Mesodermal cell (in vitro differentiated cells): ENCODE measurements around the gene UPK3B.
"Not testable (repeated sequence)": the region's sequence is repeated elsewhere in the genome, so short reads cannot be mapped to it uniquely, and the experiment has no call there.

Source experiments
- H3K27ac ChIP-seq: 2 replicates; pipeline ENCODE4 v1.7.0; 2013; ENCODE audit warnings: mild to moderate bottlenecking, low read depth, low read length, moderate library complexity; ENCODE audit not compliant: severe bottlenecking
- H3K36me3 ChIP-seq: 2 replicates; pipeline ENCODE4 v1.7.1; 2013; ENCODE audit warnings: mild to moderate bottlenecking, low read length, moderate library complexity; ENCODE audit not compliant: control insufficient read depth, insufficient read depth
- H3K4me1 ChIP-seq: one replicate; pipeline ENCODE4 v1.7.1; 2013; ENCODE audit warnings: mild to moderate bottlenecking, low read length; ENCODE audit not compliant: insufficient read depth, control insufficient read depth, poor library complexity, severe bottlenecking
- H3K4me3 ChIP-seq: 2 replicates; pipeline ENCODE4 v1.7.0; 2013; ENCODE audit warnings: low read length, control low read depth, mild to moderate bottlenecking; ENCODE audit not compliant: insufficient read depth, poor library complexity, severe bottlenecking; ENCODE audit errors: extremely low read depth
- H3K9me3 ChIP-seq: 2 replicates; pipeline ENCODE4 v1.7.1; 2013; ENCODE audit warnings: mild to moderate bottlenecking, low read length, moderate library complexity; ENCODE audit not compliant: control insufficient read depth
- WGBS, 2 experiments: methylation state at CpG; one replicate each; pipeline ENCODE4 v1.1.5; 2013; ENCODE audit warnings: missing lambda C conversion rate in 2 of 2; ENCODE audit not compliant: insufficient coverage in 2 of 2; 5-methylcytosine and 5-hydroxymethylcytosine counted together

The UPK3B gene

DNA sequence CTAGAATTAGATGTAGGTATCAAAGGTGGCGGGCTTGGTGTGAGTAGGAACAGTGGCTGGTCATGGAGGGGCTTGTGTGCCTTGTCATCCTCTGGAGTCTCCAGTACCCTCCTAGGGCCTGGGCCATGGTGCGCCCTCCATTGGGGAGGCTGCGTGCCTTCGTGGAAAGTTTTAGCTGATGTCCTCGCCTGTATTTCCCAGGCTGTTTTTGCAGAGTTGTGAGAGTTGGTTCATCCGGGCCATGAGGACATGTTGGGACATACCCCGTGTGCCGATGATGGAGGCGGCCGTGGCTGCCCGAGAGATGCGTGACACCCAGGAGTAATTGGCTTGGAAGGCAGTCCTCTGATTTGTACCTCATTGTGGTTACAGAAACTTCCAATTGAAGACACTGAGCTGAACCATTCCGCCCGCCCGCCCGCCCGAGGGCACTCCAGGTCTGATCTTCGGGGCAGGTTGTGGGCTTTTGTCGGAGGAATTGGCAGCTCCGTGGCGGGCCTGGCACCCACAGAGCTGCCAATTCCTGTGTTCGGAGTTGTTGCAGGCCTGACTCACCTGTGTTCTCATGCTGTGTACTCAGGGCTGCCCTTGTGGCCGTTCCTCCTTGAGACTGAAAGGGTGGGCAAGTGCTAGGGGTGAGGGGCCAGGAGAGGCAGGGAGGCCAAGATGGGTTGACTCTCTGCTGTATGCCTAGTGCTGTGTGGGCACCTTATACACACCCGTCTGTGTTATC, 33.4 kb upstream of the UPK3B start:
- H3K27ac ChIP-seq, H3K9me3 ChIP-seq, H3K4me3 ChIP-seq, H3K4me1 ChIP-seq, H3K36me3 ChIP-seq: not testable (repeated sequence)
- WGBS, 2 experiments = 94 to 100% methylated on average over 3 of the region's 24 CpGs

DNA sequence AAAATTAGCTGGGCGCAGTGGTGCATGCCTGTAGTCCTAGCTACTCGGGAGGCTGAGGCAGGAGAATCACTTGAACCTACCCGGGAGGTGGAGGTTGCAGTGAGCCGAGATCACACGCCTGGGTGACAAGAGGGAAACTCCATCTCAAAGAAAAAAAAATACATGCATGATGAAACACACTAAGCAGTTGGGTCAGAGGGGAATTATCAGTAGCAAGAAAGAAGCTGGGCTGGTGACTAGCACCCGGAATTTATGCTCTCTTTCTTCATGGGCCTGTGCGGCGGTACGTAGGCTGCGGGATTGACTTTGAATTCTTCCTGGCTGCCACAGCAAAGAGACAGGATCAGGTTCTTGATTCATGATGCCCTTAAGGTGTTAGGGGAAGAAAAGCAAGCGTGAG, 30.7 kb upstream of the UPK3B start:
- H3K27ac ChIP-seq = not testable (repeated sequence)
- 80 to 82% methylated on average over 2 to 3 of the region's 11 CpGs for WGBS, 2 experiments

DNA sequence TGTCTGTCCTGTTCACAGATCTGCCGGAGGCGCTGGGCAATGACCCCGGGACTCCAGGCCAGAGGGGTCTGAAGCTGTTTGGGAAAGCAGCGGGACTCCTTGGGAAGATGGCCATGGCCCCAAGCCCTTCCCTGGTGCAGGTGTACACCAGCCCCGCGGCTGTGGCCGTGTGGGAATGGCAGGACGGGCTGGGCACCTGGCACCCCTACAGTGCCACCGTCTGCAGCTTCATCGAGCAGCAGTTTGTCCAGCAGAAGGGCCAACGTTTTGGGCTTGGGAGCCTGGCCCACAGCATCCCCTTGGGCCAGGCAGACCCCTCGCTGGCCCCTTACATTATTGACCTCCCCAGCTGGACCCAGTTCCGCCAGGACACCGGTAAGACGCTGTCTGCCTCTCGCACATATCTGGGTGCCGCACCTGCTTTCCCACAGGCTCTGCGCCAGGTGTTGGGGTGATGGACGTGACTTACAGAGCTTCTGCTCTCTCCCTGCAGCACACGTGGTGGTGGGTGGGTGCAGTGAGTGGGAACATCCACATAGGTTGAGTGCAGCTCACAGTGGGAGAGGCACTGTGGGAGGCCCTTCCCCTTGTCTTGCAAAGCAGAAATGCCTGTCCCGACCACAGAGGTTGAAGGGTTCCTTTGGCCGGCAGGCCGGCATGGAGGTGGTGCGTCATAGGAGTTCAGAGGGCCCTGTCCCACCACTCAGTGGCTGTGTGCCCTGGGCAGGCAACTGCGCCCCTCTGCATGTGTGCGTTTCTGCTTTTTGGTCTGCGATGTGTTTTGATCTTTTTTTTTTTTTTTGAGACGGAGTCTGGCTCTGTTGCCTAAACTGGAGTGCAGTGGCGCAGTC, 29.7 kb upstream of the UPK3B start:
- not testable (repeated sequence) for H3K36me3 ChIP-seq, H3K4me3 ChIP-seq, H3K27ac ChIP-seq, H3K4me1 ChIP-seq, H3K9me3 ChIP-seq
- WGBS, 2 experiments = 89 to 90% methylated on average over 13 to 16 of the region's 29 CpGs

More for the DNA sequence above, 30.7 kb upstream of the UPK3B start:
- not testable (repeated sequence) for H3K4me1 ChIP-seq, H3K4me3 ChIP-seq, H3K9me3 ChIP-seq, H3K36me3 ChIP-seq

DNA sequence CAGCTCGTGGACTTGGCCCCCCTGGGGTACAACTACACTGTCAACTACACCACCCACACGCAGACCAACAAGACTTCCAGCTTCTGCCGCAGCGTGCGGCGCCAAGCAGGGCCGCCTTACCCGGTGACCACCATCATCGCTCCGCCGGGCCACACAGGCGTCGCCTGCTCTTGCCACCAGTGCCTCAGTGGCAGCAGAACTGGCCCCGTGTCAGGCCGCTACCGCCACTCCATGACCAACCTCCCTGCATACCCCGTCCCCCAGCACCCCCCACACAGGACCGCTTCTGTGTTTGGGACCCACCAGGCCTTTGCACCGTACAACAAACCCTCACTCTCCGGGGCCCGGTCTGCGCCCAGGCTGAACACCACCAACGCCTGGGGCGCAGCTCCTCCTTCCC, 27.7 kb upstream of the UPK3B start:
- H3K9me3 ChIP-seq, H3K36me3 ChIP-seq, H3K4me1 ChIP-seq, H3K27ac ChIP-seq, H3K4me3 ChIP-seq: not testable (repeated sequence)
- 96 to 97% methylated on average over 13 to 23 of the region's 24 CpGs for WGBS, 2 experiments

DNA sequence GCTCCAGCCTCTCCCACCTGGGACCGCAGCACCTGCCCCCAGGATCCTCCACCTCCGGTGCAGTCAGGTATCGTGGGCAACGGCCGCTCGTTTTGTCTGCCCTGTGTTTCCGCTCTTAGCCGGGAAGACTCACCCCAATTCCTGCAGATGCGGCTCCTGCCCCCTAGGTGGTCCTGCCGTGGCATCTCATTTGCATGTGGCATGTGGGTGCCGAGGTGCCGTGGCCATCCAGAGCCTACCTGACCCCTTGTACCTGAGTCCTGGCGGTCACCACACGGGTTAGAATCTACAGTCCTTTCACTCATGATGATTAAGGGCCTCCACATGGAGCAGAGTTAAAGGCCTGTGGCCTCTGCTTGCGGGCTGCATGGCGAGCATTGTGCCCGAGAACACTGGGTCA, 27.3 kb upstream of the UPK3B start:
- H3K4me3 ChIP-seq, H3K4me1 ChIP-seq, H3K27ac ChIP-seq, H3K9me3 ChIP-seq, H3K36me3 ChIP-seq: not testable (repeated sequence)
- WGBS, 2 experiments = 96 to 100% methylated on average over 2 to 4 of the region's 17 CpGs

DNA sequence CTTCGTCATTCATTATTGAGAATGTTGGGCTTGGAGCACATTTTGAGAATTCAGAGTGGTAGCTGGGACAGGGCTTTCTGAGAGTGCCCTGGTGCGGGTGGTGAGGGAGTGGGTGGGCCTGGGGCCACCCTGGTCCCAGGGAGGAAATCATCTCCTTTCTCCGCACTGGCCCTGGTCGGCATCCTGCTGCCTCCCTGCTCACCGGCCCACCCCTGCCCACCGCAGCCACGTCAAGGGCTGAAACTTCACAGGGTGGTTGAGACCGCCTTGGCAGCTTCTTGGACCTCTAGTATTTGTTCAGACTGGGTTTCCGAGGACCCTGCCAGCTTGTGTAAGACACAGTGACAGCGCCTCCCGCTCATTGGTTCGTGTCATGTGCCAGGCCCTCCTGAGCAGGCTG, 25.9 kb upstream of the UPK3B start:
- not testable (repeated sequence) for H3K4me1 ChIP-seq, H3K36me3 ChIP-seq, H3K27ac ChIP-seq, H3K4me3 ChIP-seq, H3K9me3 ChIP-seq
- 94 to 100% methylated on average over 2 to 6 of the region's 12 CpGs for WGBS, 2 experiments

DNA sequence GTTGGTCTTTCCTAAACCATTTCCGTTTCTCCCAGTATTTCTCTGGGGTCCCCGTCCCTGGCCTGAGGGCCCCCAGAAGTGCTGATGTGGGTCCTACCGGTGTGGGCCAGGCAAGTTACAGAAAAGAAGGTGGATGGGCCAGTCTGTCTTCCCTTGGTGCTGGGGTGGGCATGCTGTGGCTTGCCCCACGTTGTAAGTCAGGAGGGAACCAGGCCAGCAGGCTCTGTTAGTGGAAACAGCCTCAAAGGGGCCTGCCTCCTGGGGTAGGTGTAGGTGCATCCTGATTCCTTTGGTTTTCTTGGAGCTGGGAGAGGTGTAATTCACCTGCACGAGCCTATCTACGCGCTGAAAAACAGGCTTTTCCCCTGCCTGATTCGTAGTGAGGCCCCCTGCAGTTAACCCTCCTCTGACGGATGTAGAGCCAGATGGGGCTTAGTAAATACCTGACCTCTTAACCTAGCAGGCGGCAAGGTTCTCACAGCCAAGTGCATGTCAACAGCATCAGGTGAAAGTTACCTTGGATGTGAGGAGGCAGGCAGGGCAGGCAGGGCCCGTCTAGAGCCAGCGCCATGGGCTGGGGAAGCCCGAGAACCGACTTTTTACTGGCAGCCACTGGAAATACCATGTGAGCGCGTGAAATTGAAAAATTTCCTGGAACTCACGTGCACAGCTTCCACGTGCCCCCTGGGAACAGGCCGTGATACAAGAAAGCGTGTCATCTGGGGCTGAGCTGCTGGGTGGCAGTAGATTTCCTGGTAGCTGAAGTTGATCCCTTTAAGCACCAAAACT, 24.3 kb upstream of the UPK3B start:
- not testable (repeated sequence) for H3K27ac ChIP-seq, H3K9me3 ChIP-seq, H3K4me3 ChIP-seq, H3K36me3 ChIP-seq, H3K4me1 ChIP-seq
- WGBS, 2 experiments = no CpG with 5 or more reads among the region's 20 CpGs

DNA sequence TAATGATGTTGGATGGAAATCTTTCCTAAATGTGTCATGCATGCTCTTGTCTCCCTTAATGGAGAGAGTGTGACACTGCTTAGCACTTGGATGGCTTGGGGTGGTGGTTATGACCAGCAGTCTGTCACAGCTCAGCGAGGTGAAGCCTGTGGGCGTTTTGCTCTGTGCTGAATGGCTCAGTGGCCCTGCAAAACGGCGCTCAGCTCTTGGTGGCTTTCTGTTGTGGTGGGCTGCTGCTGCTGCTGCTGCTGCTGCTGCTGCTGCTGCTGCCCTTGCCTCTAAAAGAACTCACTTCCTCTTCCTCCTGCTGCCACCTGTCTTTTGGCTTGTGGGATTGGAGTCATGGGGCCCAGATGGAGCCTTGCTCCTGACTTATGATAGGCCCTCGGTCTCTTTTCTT, 23.7 kb upstream of the UPK3B start:
- H3K4me1 ChIP-seq, H3K27ac ChIP-seq, H3K36me3 ChIP-seq, H3K9me3 ChIP-seq, H3K4me3 ChIP-seq: not testable (repeated sequence)
- WGBS, 2 experiments = no CpG with 5 or more reads among the region's 5 CpGs

DNA sequence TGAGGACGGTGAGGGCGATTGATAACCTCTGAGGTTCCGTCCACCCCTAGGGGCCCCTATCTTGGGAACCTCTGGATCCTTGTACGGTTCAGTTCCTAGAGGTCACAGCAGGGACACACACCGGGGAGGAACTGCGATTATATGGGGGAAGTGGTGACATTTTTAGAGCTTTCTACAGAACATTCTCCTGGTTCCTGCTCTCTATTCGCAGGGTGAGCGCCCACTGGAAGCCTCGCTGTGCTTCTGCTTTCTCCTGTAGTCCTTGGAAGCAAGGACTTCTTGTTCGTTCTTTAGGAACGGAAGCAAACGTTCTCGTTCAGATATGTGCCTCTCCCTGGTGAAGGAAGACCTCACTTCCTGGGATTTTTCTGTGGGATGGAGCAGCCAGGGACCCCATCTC, 22.4 kb upstream of the UPK3B start:
- not testable (repeated sequence) for H3K4me1 ChIP-seq, H3K9me3 ChIP-seq, H3K36me3 ChIP-seq, H3K4me3 ChIP-seq, H3K27ac ChIP-seq
- no CpG with 5 or more reads among the region's 13 CpGs for WGBS, 2 experiments

DNA sequence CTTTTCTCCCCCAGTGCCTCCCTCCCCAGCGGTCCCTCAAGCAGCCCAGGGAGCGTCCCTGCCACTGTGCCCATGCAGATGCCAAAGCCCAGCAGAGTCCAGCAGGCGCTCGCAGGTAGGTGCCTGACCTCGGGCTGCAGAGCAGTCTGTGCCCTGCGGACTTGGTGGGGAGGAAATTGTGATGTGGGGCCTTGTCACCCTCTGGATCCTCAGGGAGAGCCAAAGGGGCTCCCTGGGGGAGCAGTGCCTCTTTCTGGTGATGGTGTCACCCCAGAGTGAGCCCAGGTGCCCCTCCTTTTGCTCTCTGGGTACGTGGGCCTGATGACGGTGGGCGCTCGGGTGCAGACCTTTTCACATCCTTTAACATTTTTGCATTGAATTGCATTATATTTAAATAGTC, 18.2 kb upstream of the UPK3B start:
- not testable (repeated sequence) for H3K4me1 ChIP-seq, H3K4me3 ChIP-seq, H3K36me3 ChIP-seq, H3K9me3 ChIP-seq, H3K27ac ChIP-seq
- 87 to 93% methylated on average over 3 to 4 of the region's 10 CpGs for WGBS, 2 experiments
